WERI-Rb-1 (cell line): ENCODE results near the gene CHD5.

Experiments used
- DNase-seq: peaks from one replicate; pipeline ENCODE4 v3.0.0-alpha.2; 2020
- H3K27ac ChIP-seq: fragments of 250-450 bp; sonication (Bioruptor Pico); 2 replicates; pipeline ENCODE4 v1.5.1; 2020; ENCODE audit warnings: mild to moderate bottlenecking, moderate library complexity
- H3K27me3 ChIP-seq: fragments of 250-450 bp; sonication (Bioruptor Pico); 2 replicates; pipeline ENCODE4 v1.5.1; 2021; ENCODE audit warnings: mild to moderate bottlenecking, low read depth, moderate library complexity; ENCODE audit not compliant: insufficient read depth, severe bottlenecking
- H3K36me3 ChIP-seq: fragments of 250-450 bp; sonication (Bioruptor Pico); 2 replicates; pipeline ENCODE4 v1.5.1; 2020; ENCODE audit warnings: mild to moderate bottlenecking, moderate library complexity
- H3K4me3 ChIP-seq: 2 replicates; pipeline ENCODE4 v1.5.1; 2011; ENCODE audit warnings: low read depth, mild to moderate bottlenecking, control low read depth, low read length
- H3K9me3 ChIP-seq: fragments of 250-450 bp; sonication (Bioruptor Pico); 2 replicates; pipeline ENCODE4 v1.5.1; 2021; ENCODE audit warnings: mild to moderate bottlenecking, moderate library complexity; ENCODE audit not compliant: severe bottlenecking
- CTCF ChIP-seq: IDR thresholded peaks from 2 replicates; pipeline ENCODE4 v1.5.1; 2011; ENCODE audit warnings: low read depth, mild to moderate bottlenecking, control low read depth, inconsistent platforms, low read length

The CHD5 gene

GRCh38 chr1:6109688-6110087 is 70.4 kb downstream of the CHD5 start:
- no peaks in the 10 kb centered on the region for H3K9me3 ChIP-seq
- H3K27ac ChIP-seq, result no peak overlapping the region
- H3K4me3 ChIP-seq, result no peak overlapping the region
- peaks cover 3% of the 10 kb centered on the region; the same call in 1 of the 2 replicates for H3K36me3 ChIP-seq
- DNase-seq, result no peak
- H3K27me3 ChIP-seq, result no peaks in the 10 kb centered on the region
- TF ChIP-seq CTCF, result no peak

GRCh38 chr1:6108937-6109614 is 71.0 kb downstream of the CHD5 start:
- peak; percentile 57 for TF ChIP-seq CTCF
- Histone ChIP-seq H3K27ac (no peak overlapping the region), H3K4me3 (no peak overlapping the region), H3K36me3 (peaks cover 3% of the 10 kb centered on the region; the same call in 1 of the 2 replicates), H3K27me3 (no peaks in the 10 kb centered on the region), H3K9me3 (no peaks in the 10 kb centered on the region)
- DNase-seq, result peak; percentile 40

GRCh38 chr1:6108476-6108875 is 71.6 kb downstream of the CHD5 start:
- no peak for DNase-seq
- Histone ChIP-seq H3K27me3 (no peaks in the 10 kb centered on the region), H3K27ac (no peak overlapping the region), H3K4me3 (no peak overlapping the region), H3K36me3 (peaks cover 3% of the 10 kb centered on the region; the same call in 1 of the 2 replicates), H3K9me3 (no peaks in the 10 kb centered on the region)
- no peak for TF ChIP-seq CTCF

GRCh38 chr1:6107409-6108356 is 72.4 kb downstream of the CHD5 start:
- Histone ChIP-seq H3K27ac (no peak overlapping the region), H3K9me3 (no peaks in the 10 kb centered on the region), H3K4me3 (no peak overlapping the region), H3K36me3 (peaks cover 3% of the 10 kb centered on the region; the same call in 1 of the 2 replicates), H3K27me3 (no peaks in the 10 kb centered on the region)
- no peak for TF ChIP-seq CTCF
- no peak for DNase-seq

GRCh38 chr1:6106977-6107376 is 73.1 kb downstream of the CHD5 start:
- Histone ChIP-seq H3K27me3 (no peaks in the 10 kb centered on the region), H3K36me3 (peaks cover 3% of the 10 kb centered on the region; the same call in 1 of the 2 replicates), H3K9me3 (no peaks in the 10 kb centered on the region), H3K27ac (no peak overlapping the region), H3K4me3 (no peak overlapping the region)
- TF ChIP-seq CTCF, result no peak
- no peak for DNase-seq
